Neural progenitor cell (in vitro differentiated cells): ENCODE measurements around the gene SMIM10L2A.

Experiments
- EZH2 ChIP-seq: fragments of 200-600 bp; sonication (generic); IDR thresholded peaks from 2 replicates; pipeline ENCODE4 v1.6.1; 2017; ENCODE audit warnings: antibody characterized with exemption, mild to moderate bottlenecking, moderate library complexity
- EZH2phosphoT487 ChIP-seq: fragments of 200-600 bp; sonication (generic); IDR thresholded peaks from 2 replicates; pipeline ENCODE4 v1.6.1; 2017; ENCODE audit warnings: antibody characterized with exemption
- TF ChIP-seq, protein P1 (sequence below): fragments of 200-600 bp; sonication (generic); IDR thresholded peaks from 2 replicates; pipeline ENCODE4 v1.5.1; 2017; ENCODE audit warnings: antibody characterized with exemption, mild to moderate bottlenecking

DNA sequence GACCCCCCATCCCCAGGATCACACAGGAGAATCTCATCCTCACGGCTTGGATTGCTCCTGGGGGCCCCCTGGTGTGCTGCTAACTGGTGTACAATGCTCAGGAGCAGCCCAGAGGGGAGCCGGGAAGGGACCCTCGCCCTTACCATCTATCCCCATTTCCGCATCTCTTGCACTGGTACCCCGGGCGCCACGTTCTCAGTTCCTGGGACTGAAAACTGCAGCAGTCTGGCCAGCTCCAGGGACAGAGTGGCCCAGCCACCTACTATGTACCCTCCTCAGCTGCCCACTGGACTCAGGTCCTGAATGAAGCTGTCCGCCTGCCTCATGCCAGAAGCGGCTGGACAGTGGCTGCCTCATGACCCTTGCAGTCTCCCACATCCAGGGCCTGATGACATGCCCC is 2.7 kb downstream of the SMIM10L2A start:
- TF ChIP-seq, protein P1, sequence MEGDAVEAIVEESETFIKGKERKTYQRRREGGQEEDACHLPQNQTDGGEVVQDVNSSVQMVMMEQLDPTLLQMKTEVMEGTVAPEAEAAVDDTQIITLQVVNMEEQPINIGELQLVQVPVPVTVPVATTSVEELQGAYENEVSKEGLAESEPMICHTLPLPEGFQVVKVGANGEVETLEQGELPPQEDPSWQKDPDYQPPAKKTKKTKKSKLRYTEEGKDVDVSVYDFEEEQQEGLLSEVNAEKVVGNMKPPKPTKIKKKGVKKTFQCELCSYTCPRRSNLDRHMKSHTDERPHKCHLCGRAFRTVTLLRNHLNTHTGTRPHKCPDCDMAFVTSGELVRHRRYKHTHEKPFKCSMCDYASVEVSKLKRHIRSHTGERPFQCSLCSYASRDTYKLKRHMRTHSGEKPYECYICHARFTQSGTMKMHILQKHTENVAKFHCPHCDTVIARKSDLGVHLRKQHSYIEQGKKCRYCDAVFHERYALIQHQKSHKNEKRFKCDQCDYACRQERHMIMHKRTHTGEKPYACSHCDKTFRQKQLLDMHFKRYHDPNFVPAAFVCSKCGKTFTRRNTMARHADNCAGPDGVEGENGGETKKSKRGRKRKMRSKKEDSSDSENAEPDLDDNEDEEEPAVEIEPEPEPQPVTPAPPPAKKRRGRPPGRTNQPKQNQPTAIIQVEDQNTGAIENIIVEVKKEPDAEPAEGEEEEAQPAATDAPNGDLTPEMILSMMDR = no peak
- no peak for TF ChIP-seq EZH2phosphoT487
- no peak for TF ChIP-seq EZH2
